GM10266 (cell line): Measurements from ENCODE around the gene SLC7A9.
"Not testable (repeated sequence)": the region's sequence is repeated elsewhere in the genome, so short reads cannot be mapped to it uniquely, and the experiment has no call there.

Source experiments
- DNase-seq: peaks from one replicate; pipeline ENCODE4 v3.0.0; 2012; ENCODE audit errors: extremely low spot score
- TF ChIP-seq, protein P1 (sequence below): IDR thresholded peaks from 2 replicates; pipeline ENCODE4 v1.5.1; 2012; ENCODE audit warnings: mild to moderate bottlenecking, low read depth; ENCODE audit not compliant: control insufficient read depth, insufficient read depth; ENCODE audit errors: missing control alignments

Gene SLC7A9

DNA sequence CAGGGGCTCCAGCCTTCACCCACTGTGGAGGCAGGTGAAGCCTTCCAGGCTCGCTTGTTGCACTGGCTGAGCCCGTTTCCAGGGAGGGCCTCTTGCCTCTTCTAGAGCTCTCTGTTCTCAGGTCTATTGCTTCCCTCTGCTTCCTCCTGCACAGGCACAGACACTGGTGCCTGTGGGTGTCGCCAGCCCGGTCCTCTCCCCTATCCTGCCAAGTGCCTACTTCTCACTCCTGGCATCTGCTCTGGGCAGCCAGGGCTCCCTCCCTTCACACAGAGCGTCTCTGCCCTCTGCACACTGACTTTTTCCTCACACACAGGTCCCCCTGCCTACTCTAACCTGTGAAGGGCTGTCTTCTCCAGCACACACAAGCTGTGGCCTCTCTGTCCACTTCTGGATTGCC is 60.3 kb downstream of the SLC7A9 start:
- DNase-seq = no peak
- TF ChIP-seq, protein P1, sequence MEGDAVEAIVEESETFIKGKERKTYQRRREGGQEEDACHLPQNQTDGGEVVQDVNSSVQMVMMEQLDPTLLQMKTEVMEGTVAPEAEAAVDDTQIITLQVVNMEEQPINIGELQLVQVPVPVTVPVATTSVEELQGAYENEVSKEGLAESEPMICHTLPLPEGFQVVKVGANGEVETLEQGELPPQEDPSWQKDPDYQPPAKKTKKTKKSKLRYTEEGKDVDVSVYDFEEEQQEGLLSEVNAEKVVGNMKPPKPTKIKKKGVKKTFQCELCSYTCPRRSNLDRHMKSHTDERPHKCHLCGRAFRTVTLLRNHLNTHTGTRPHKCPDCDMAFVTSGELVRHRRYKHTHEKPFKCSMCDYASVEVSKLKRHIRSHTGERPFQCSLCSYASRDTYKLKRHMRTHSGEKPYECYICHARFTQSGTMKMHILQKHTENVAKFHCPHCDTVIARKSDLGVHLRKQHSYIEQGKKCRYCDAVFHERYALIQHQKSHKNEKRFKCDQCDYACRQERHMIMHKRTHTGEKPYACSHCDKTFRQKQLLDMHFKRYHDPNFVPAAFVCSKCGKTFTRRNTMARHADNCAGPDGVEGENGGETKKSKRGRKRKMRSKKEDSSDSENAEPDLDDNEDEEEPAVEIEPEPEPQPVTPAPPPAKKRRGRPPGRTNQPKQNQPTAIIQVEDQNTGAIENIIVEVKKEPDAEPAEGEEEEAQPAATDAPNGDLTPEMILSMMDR = no peak

DNA sequence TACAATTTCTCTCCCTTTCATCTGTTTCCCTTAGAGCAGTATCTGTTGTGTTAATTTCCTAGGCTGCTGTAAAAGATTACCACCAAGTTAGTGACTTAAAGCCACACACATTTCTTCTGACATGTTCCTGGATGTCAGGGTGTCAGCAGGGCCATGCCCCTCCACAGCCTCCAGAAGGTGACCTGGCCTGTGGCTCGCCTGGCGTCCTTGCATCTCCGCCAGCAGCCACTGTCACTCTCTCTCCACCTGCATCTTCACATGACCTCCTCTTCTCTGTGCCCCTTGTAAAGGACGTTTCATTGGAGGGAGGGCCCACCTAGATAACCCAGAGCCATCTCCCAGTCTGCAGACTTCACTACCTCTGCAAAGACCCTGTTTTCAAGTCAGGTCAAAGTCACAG is 61.3 kb downstream of the SLC7A9 start:
- TF ChIP-seq, protein P1 = no peak
- no peak for DNase-seq

DNA sequence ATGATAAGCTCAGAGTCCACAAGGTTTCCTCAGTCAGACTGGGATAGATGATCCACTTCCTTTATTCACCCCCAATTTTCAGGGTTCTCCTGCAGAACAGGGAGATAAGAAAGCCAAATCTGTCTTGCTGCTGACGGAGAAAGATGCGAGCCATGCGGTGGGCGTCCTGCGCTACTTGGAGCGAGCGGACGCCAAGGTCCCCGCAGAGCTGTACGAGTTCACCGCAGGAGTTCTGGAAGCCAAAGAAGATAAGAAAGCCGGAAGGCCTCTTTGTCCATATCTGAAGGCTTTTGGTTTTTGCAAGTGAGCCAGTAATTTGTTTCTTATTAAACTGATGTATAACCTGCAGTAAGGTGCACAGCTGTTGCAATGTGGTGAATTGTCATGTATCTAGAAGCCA is 66.7 kb downstream of the SLC7A9 start:
- no peak for DNase-seq

DNA sequence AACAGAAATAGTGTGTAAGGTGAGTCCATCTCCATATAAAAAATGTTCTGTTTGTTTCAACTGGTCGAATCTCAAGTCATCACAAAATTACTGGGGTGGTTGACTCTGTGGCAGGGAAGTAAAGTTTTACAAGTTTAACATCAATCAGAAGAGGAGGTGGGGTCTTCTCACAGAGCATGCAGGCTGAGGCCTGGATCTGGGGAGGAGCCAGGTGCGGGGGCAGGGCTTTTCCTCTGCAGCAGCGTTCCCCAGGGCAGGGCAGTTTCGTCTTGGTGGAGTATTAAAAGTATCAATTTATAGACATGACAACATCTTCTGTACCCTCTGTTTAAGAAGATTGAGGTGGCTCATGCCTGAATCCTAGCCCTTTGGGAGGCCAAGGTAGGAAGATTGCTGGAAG is 68.8 kb downstream of the SLC7A9 start:
- DNase-seq = no peak
- TF ChIP-seq, protein P1 = no peak

More for the DNA sequence above, 66.7 kb downstream of the SLC7A9 start:
- TF ChIP-seq, protein P1 = no peak

DNA sequence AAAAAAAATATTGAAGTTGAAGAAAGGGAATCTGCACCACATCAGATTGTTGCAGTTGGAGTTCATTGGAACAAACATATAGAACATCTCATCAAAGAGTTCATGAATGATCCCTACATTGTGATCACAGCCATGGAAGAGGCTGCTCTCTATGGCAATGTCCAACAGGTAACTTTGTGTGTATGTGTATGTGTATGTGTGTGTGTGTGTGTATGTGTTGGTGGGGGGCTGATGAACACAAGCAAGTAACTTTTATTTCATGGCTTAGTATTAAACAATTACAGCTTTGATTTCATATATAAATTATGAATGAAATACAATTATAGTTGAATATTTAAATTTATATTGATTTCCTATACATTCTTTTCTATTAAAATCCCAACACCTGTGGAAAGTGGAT is 69.4 kb downstream of the SLC7A9 start:
- TF ChIP-seq, protein P1 = no peak
- no peak for DNase-seq

DNA sequence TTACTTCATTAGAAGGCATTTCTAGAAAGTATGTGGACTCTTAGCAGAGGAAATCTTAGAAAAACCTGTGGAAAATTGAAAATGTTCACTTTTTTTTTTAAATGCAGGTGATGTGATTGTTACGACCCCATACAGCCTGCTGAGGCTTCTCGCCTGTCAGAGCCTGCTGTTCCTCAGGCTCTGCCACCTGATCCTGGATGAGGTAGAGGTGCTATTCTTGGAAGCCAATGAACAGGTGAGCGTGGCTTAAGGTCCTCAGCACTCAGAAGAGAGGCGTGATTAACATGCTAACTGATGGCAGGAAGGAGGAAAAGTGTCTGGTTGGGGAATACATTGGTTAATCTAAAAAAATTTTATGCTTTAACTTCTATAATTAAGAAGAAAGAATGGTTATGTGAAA is 71.4 kb downstream of the SLC7A9 start:
- DNase-seq = no peak
- TF ChIP-seq, protein P1 = no peak

DNA sequence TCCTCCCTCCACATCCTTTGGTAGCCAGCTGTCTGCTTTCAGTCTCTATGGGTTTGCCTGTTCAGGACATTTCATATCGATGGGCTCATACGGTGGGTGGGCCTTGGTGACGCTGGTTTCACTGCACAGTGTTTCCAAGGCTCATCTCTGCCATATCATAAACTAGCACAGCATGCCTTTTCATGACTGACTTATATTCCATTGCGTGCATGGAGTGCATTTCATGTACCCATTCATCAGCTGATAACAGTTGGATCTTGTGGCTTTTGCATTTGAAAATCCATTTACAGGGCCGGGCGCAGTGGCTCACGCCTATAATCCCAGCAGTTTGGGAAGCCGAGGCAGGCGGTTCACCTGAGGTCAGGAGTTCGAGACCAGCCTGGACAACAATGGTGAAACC is 80.1 kb downstream of the SLC7A9 start:
- DNase-seq = no peak
- TF ChIP-seq, protein P1 = no peak

DNA sequence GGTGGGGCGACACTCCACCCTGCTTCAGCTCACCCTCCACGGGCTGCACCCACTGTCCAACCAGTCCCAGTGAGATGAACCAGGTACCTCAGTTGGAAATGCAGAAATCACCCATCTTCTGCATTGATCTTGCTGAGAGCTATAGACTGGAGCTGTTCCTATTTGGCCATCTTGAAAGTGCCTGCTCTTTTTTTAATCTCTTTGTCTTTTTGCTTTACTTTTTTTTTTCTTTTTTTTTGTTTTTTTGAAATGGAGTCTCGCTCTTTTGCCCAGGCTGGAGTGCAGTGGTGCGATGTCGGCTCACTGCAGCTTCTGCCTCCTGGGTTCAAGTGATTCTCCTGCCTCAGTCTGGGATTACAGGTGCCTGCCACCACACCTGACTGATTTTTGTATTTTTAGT is 81.7 kb downstream of the SLC7A9 start:
- not testable (repeated sequence) for DNase-seq

DNA sequence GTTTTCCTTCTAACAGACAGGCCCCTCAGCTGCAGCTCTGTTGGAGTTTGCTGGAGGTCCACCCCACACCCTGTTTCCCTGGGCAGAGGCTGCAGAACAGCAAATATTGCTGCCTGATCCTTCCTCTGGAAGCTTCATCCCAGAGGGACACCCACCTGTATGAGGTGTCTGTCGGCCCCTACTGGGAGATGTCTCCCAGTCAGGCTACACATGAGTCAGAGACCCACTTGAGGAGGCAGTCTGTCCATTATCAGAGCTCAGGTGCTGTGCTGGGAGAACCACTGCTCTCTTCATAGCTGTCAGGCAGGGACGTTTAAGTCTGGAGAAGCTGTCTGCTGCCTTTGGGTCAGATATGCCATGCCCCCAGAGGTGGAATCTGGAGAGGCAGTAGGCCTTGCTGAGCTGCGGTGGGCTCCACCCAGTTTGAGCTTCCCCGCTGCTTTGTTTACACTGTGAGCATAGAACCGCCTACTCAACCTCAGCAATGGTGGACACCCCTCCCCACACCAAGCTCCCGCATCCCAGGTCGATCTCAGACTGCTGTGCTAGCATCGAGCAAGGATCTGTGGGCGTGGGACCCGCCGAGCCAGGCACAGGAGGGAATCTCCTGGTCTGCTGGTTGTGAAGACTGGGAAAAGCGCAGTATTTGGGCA is 82.3 kb downstream of the SLC7A9 start:
- DNase-seq = not testable (repeated sequence)

DNA sequence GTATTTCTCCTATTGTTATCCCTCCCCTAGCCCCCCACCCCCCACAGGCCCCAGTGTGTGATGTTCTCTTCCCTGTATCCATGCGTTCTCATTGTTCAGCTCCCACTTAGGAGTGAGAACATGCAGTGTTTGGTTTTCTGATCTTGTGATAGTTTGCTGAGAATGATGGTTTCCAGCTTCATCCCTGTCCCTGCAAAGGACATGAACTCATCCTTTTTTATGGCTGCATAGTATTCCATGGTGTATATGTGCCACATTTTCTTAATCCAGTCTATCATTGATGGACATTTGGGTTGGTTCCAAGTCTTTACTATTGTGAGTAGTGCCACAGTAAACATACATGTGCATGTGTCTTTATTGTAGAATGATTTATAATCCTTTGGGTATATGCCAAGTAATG is 87.5 kb downstream of the SLC7A9 start:
- DNase-seq = not testable (repeated sequence)
